T-helper 1 cell (primary cell): ENCODE data around the gene ADAMTS17.

Experiments
- DNase-seq, 5 donors: peaks; one replicate each; pipeline ENCODE4 v3.0.0-alpha.2; 2012 to 2020

ADAMTS17 gene

GRCh38 chr15:100038736-100039135 is 303.0 kb downstream of the ADAMTS17 start:
- DNase-seq = no peak

- DNase-seq = no peak
These were observed 303.9 kb downstream of the ADAMTS17 start for GRCh38 chr15:100037901-100038300.

GRCh38 chr15:100036015-100036414 is 305.8 kb downstream of the ADAMTS17 start:
- DNase-seq = no peak

- no peak for DNase-seq
These were observed 307.6 kb downstream of the ADAMTS17 start for GRCh38 chr15:100034191-100034590.

GRCh38 chr15:100033140-100033857 is 308.5 kb downstream of the ADAMTS17 start:
- DNase-seq = no peak

- no peak for DNase-seq
These were observed 309.3 kb downstream of the ADAMTS17 start for GRCh38 chr15:100032358-100033085.

GRCh38 chr15:100031665-100032357 is 310.0 kb downstream of the ADAMTS17 start:
- no peak for DNase-seq

- DNase-seq = no peak
These were observed 311.1 kb downstream of the ADAMTS17 start for GRCh38 chr15:100030586-100031229.

GRCh38 chr15:100029868-100030479 is 311.8 kb downstream of the ADAMTS17 start:
- DNase-seq = no peak

- no peak for DNase-seq
These were observed 312.7 kb downstream of the ADAMTS17 start for GRCh38 chr15:100029045-100029444.

GRCh38 chr15:100026041-100026440 is 315.7 kb downstream of the ADAMTS17 start:
- no peak for DNase-seq

GRCh38 chr15:100022806-100023205 is 319.0 kb downstream of the ADAMTS17 start:
- no peak for DNase-seq

- DNase-seq = no peak
These were observed 319.4 kb downstream of the ADAMTS17 start for GRCh38 chr15:100022391-100022790.

GRCh38 chr15:100021653-100022052 is 320.1 kb downstream of the ADAMTS17 start:
- no peak for DNase-seq

- DNase-seq = no peak
These were observed 321.2 kb downstream of the ADAMTS17 start for GRCh38 chr15:100020614-100021013.

GRCh38 chr15:100020189-100020588 is 321.6 kb downstream of the ADAMTS17 start:
- DNase-seq = no peak

GRCh38 chr15:100019601-100020000 is 322.2 kb downstream of the ADAMTS17 start:
- no peak for DNase-seq

- no peak for DNase-seq
These were observed 323.6 kb downstream of the ADAMTS17 start for GRCh38 chr15:100018191-100018590.

- DNase-seq = no peak
These were observed 324.6 kb downstream of the ADAMTS17 start for GRCh38 chr15:100017140-100017539.

GRCh38 chr15:100016632-100017031 is 325.1 kb downstream of the ADAMTS17 start:
- no peak for DNase-seq

- DNase-seq = no peak
These were observed 330.5 kb downstream of the ADAMTS17 start for GRCh38 chr15:100011235-100011634.

- DNase-seq = no peak
These were observed 332.4 kb downstream of the ADAMTS17 start for GRCh38 chr15:100009372-100009771.

GRCh38 chr15:100008258-100008657 is 333.5 kb downstream of the ADAMTS17 start:
- DNase-seq = no peak
